Measurements from ENCODE around the gene TAF11L14. TPM values are rescaled to one million over a fixed set of nuclear protein-coding genes. Genes with fewer than 3 reads are reported as not detected.
"Not testable (repeated sequence)": the region's sequence is repeated elsewhere in the genome, so short reads cannot be mapped to it uniquely, and the experiment has no call there.

TAF11L14 gene
- total RNA-seq, 1 donor from 2014 or later = not detected

DNA sequence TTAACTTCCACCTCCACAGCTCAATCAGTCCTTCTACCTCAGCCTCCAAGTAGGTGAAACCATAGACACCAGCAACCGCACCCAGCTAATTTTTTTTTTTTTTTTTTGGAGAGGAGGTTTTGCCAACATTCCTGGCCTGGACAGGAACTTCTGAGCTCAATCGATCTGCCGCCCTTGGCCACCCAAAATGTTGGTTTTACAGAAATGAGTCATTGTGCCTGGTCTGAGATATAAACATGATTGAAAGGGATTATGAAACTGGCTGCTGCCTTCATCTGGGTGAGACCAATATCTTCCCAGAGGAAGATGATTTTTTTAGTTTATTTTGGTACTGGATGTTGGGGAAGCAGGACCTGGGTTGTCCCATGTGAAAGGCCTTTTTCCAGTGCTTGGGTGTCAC, 14.9 kb upstream of the TAF11L14 start:
- H3K4me3 ChIP-seq (ENCODE audit: low read length in 3 of 3) = no peak overlapping the region
- no peak overlapping the region for H3K9ac ChIP-seq (ENCODE audit: low read depth in 1 of 3, low read length in 3 of 3)
- H3K9me3 ChIP-seq (ENCODE audit: control insufficient read depth in 3 of 3, low read length in 3 of 3) = no peaks in the 10 kb centered on the region

DNA sequence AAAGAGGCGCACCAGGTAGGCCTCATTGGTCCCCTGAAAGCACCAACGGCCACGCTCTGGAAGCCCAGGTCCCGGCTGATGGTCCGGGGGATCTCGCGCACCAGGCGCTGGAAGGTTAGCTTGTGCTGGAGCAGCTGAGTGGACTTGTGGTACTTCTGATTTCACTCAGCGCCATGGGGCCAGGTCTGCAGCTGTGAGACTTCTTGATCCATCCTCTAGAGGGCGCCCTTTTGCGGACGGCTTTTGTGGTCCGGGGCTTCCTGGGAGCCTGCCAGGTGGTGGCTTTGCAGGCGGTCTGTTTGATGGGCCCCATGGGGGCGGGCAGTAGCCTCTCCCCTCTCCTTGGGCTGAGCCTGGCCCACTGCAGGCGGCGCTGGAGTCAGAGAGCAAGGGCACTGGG, 13.6 kb upstream of the TAF11L14 start:
- no peak overlapping the region for H3K27ac ChIP-seq (ENCODE audit: low read depth, low read length)
- H3K4me3 ChIP-seq (ENCODE audit: low read length in 3 of 3) = no peak overlapping the region
- H3K9ac ChIP-seq (ENCODE audit: low read depth in 1 of 3, low read length in 3 of 3) = no peak overlapping the region
- H3K4me1 ChIP-seq (ENCODE audit: control insufficient read depth in 3 of 3, insufficient read depth in 3 of 3, low read length in 3 of 3) = no peaks in the 10 kb centered on the region
- H3K27me3 ChIP-seq (ENCODE audit: control insufficient read depth in 3 of 3, insufficient read depth in 3 of 3, low read length in 3 of 3) = no peaks in the 10 kb centered on the region
- H3K9me3 ChIP-seq (ENCODE audit: control insufficient read depth in 3 of 3, low read length in 3 of 3) = no peaks in the 10 kb centered on the region
- H3K36me3 ChIP-seq (ENCODE audit: control insufficient read depth in 3 of 3, insufficient read depth in 3 of 3, low read length in 3 of 3) = no peaks in the 10 kb centered on the region

More for the DNA sequence above, 14.9 kb upstream of the TAF11L14 start:
- Histone ChIP-seq H3K36me3 (ENCODE audit: control insufficient read depth in 3 of 3, insufficient read depth in 3 of 3, low read length in 3 of 3) (no peaks in the 10 kb centered on the region), H3K27me3 (ENCODE audit: control insufficient read depth in 3 of 3, insufficient read depth in 3 of 3, low read length in 3 of 3) (no peaks in the 10 kb centered on the region), H3K27ac (ENCODE audit: low read depth, low read length) (no peak overlapping the region), H3K4me1 (ENCODE audit: control insufficient read depth in 3 of 3, insufficient read depth in 3 of 3, low read length in 3 of 3) (no peaks in the 10 kb centered on the region)

DNA sequence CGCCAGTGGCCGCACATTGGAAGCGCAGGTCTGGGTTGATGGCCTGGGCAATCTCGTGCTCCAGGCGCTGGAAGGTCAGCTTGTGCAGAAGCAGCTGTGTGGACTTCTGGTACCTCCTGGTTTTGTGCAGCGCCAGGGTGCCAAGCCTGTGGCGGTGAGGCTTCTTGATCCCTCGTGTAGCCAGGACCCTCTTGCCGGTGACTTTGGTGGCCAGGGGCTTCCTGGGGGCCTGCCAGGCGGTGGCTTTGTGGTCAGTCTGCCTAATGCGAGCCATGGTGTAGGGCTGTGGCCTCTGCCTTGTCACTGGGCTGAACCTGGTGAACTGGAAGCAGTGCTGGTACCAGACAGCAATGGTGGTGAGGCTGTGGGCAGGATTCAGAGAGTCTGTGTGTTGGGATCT, 8.6 kb upstream of the TAF11L14 start:
- no peaks in the 10 kb centered on the region for H3K27me3 ChIP-seq (ENCODE audit: control insufficient read depth in 3 of 3, insufficient read depth in 3 of 3, low read length in 3 of 3)
- H3K9ac ChIP-seq (ENCODE audit: low read depth in 1 of 3, low read length in 3 of 3) = no peak overlapping the region
- H3K9me3 ChIP-seq (ENCODE audit: control insufficient read depth in 3 of 3, low read length in 3 of 3) = no peaks in the 10 kb centered on the region
- no peaks in the 10 kb centered on the region for H3K36me3 ChIP-seq (ENCODE audit: control insufficient read depth in 3 of 3, insufficient read depth in 3 of 3, low read length in 3 of 3)
- H3K4me3 ChIP-seq (ENCODE audit: low read length in 3 of 3) = no peak overlapping the region
- no peak overlapping the region for H3K27ac ChIP-seq (ENCODE audit: low read depth, low read length)
- H3K4me1 ChIP-seq (ENCODE audit: control insufficient read depth in 3 of 3, insufficient read depth in 3 of 3, low read length in 3 of 3) = no peaks in the 10 kb centered on the region

DNA sequence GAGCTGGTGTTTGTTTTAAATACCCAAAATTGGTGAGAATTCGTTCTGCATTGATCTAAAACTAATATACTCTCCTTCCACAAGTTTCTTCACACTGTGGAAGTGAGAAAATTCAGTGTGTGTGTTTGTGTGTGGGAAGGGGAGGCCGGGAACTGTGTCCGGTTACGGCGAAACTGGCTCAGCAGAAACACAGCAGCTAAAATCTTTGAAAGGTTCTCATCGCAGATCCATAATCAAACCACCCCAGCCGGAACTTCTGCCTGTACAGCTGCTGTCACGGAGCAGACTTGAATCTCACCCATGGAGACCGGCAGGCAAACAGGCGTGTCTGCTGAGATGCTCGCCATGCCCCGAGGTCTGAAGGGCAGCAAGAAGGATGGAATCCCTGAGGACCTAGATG, 2.5 kb upstream of the TAF11L14 start, which contains the start of gene TAF11L13:
TAF11L13 (plus strand) TSS at position 301 of the 400 bp plus-strand sequence.
- not testable (repeated sequence) for H3K9ac ChIP-seq (ENCODE audit: low read depth in 1 of 3, low read length in 3 of 3); H3K36me3 ChIP-seq (ENCODE audit: control insufficient read depth in 3 of 3, insufficient read depth in 3 of 3, low read length in 3 of 3); H3K27me3 ChIP-seq (ENCODE audit: control insufficient read depth in 3 of 3, insufficient read depth in 3 of 3, low read length in 3 of 3); H3K4me3 ChIP-seq (ENCODE audit: low read length in 3 of 3); H3K9me3 ChIP-seq (ENCODE audit: control insufficient read depth in 3 of 3, low read length in 3 of 3); H3K27ac ChIP-seq (ENCODE audit: low read depth, low read length); H3K4me1 ChIP-seq (ENCODE audit: control insufficient read depth in 3 of 3, insufficient read depth in 3 of 3, low read length in 3 of 3)

DNA sequence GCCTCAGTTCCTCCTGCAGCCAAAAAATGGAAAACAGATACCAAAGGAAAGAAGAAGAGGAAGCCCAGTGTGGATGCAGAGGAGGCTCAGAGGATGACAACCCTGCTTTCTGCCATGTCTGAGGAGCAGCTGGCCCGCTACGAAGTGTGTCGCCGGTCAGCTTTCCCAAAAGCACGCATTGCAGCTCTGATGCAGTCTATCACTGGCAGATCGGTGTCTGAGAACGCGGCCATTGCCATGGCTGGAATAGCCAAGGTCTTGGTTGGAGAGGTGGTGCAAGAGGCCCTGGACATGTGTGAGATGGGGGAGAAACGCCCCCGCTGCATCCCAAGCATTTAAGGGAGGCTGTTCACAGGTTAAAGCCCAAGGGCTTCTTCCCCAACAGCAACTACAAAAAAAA, 15.0 kb downstream of the TAF11L14 start:
- H3K27me3 ChIP-seq (ENCODE audit: control insufficient read depth in 3 of 3, insufficient read depth in 3 of 3, low read length in 3 of 3); H3K4me1 ChIP-seq (ENCODE audit: control insufficient read depth in 3 of 3, insufficient read depth in 3 of 3, low read length in 3 of 3); H3K9me3 ChIP-seq (ENCODE audit: control insufficient read depth in 3 of 3, low read length in 3 of 3); H3K27ac ChIP-seq (ENCODE audit: low read depth, low read length); H3K36me3 ChIP-seq (ENCODE audit: control insufficient read depth in 3 of 3, insufficient read depth in 3 of 3, low read length in 3 of 3); H3K4me3 ChIP-seq (ENCODE audit: low read length in 3 of 3); H3K9ac ChIP-seq (ENCODE audit: low read depth in 1 of 3, low read length in 3 of 3): not testable (repeated sequence)

DNA sequence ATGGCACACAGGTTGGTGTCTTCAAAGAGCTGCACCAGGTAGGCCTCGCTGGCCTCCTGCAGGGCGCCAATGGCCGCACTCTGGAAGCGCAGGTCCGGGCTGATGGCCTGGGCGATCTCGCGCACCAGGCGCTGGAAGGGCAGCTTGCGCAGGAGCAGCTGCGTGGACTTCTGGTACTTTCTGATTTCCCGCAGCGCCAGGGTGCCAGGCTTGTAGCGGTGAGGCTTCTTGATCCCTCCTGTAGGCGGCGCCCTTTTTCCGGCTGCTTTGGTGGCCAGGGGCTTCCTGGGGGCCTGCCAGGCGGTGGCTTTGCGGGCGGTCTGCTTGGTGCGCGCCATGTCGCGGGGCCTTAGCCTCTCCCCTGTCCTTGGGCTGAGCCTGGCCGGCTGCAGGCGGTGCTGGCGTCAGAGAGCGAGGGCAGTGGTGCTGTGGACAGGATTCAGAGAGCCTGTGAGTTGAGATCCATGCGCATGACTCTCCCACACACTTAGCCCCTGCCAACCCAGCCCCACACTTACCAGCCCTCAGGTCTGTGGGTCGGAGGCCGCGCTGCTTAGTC, 21.0 kb downstream of the TAF11L14 start:
- not testable (repeated sequence) for H3K4me1 ChIP-seq (ENCODE audit: control insufficient read depth in 3 of 3, insufficient read depth in 3 of 3, low read length in 3 of 3); H3K36me3 ChIP-seq (ENCODE audit: control insufficient read depth in 3 of 3, insufficient read depth in 3 of 3, low read length in 3 of 3); H3K27me3 ChIP-seq (ENCODE audit: control insufficient read depth in 3 of 3, insufficient read depth in 3 of 3, low read length in 3 of 3)

DNA sequence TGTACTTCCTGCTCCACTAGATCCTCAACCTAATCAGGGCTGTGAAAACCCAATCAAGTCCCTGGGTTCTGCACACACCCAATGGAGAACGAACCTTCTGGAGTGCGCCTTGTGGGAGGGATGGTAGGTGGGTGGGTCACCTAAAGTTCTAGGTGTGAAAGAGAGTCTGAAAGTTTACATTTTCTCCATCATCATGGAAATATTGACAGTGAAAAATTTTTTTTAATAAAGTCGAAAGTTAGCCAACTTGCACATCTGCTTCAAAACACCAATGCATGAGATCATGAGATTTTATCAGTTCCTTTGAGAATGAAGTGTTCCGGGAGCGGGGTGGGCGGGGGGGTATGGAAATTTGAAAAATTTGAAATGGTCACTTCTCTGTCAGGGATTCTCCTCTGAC, 21.7 kb downstream of the TAF11L14 start:
- Histone ChIP-seq H3K27me3 (ENCODE audit: control insufficient read depth in 3 of 3, insufficient read depth in 3 of 3, low read length in 3 of 3) (no peaks in the 10 kb centered on the region), H3K9ac (ENCODE audit: low read depth in 1 of 3, low read length in 3 of 3) (no peak overlapping the region), H3K4me1 (ENCODE audit: control insufficient read depth in 3 of 3, insufficient read depth in 3 of 3, low read length in 3 of 3) (no peaks in the 10 kb centered on the region), H3K27ac (ENCODE audit: low read depth, low read length) (no peak overlapping the region), H3K4me3 (ENCODE audit: low read length in 3 of 3) (no peak overlapping the region), H3K36me3 (ENCODE audit: control insufficient read depth in 3 of 3, insufficient read depth in 3 of 3, low read length in 3 of 3) (no peaks in the 10 kb centered on the region), H3K9me3 (ENCODE audit: control insufficient read depth in 3 of 3, low read length in 3 of 3) (no peaks in the 10 kb centered on the region)

More for the DNA sequence above, 21.0 kb downstream of the TAF11L14 start:
- H3K9ac ChIP-seq (ENCODE audit: low read depth in 1 of 3, low read length in 3 of 3); H3K4me3 ChIP-seq (ENCODE audit: low read length in 3 of 3); H3K9me3 ChIP-seq (ENCODE audit: control insufficient read depth in 3 of 3, low read length in 3 of 3); H3K27ac ChIP-seq (ENCODE audit: low read depth, low read length): not testable (repeated sequence)

DNA sequence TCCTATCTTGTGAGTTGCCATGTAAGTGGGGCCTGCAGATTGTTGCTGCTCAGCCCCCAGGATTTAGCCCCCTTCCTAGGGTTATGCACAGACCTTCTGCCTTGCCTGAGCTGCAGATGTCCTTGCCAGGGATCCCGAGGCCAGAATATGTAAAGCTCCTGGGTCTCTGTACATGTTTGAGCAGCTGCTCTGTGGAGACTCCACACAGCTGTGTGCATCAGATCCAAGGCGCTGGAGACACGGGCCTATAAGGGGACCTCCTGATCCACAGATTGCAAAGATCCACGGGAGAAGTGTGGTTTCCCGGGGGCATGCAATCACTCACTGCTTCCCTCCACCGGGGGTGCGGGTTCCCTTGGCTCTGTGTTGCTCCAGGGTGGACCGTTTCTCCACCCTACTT, 28.9 kb downstream of the TAF11L14 start:
- H3K27ac ChIP-seq (ENCODE audit: low read depth, low read length) = no peak overlapping the region
- H3K36me3 ChIP-seq (ENCODE audit: control insufficient read depth in 3 of 3, insufficient read depth in 3 of 3, low read length in 3 of 3) = no peaks in the 10 kb centered on the region
- no peaks in the 10 kb centered on the region for H3K4me1 ChIP-seq (ENCODE audit: control insufficient read depth in 3 of 3, insufficient read depth in 3 of 3, low read length in 3 of 3)
- no peak overlapping the region for H3K4me3 ChIP-seq (ENCODE audit: low read length in 3 of 3)
- H3K9me3 ChIP-seq (ENCODE audit: control insufficient read depth in 3 of 3, low read length in 3 of 3) = no peaks in the 10 kb centered on the region
- H3K9ac ChIP-seq (ENCODE audit: low read depth in 1 of 3, low read length in 3 of 3) = no peak overlapping the region
- H3K27me3 ChIP-seq (ENCODE audit: control insufficient read depth in 3 of 3, insufficient read depth in 3 of 3, low read length in 3 of 3) = no peaks in the 10 kb centered on the region

DNA sequence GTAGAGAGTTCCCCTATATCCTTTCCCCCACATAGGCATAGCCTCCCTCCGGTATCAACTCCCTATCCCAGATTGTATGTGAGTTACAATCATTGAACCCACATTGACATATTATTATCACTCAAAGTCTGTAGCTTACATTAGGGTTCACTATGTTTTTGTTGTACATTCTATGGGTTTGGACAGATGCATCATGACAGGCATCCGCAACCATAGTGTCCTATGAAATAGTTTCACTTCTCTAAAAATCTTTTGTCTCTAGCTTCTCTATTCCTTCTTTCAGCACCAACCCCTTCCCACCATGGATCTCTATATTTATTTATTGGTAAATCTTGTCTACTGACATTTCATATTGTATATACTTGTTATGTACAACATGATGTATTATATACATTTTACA, 31.6 kb downstream of the TAF11L14 start:
- H3K4me1 ChIP-seq (ENCODE audit: control insufficient read depth in 3 of 3, insufficient read depth in 3 of 3, low read length in 3 of 3) = no peaks in the 10 kb centered on the region
- peaks cover 0 to 1% (median 0%) of the 10 kb centered on the region in 3 donors for H3K9me3 ChIP-seq (ENCODE audit: control insufficient read depth in 3 of 3, low read length in 3 of 3)
- no peak overlapping the region for H3K27ac ChIP-seq (ENCODE audit: low read depth, low read length)
- no peaks in the 10 kb centered on the region for H3K36me3 ChIP-seq (ENCODE audit: control insufficient read depth in 3 of 3, insufficient read depth in 3 of 3, low read length in 3 of 3)
- H3K9ac ChIP-seq (ENCODE audit: low read depth in 1 of 3, low read length in 3 of 3) = no peak overlapping the region
- H3K27me3 ChIP-seq (ENCODE audit: control insufficient read depth in 3 of 3, insufficient read depth in 3 of 3, low read length in 3 of 3) = no peaks in the 10 kb centered on the region
- no peak overlapping the region for H3K4me3 ChIP-seq (ENCODE audit: low read length in 3 of 3)

DNA sequence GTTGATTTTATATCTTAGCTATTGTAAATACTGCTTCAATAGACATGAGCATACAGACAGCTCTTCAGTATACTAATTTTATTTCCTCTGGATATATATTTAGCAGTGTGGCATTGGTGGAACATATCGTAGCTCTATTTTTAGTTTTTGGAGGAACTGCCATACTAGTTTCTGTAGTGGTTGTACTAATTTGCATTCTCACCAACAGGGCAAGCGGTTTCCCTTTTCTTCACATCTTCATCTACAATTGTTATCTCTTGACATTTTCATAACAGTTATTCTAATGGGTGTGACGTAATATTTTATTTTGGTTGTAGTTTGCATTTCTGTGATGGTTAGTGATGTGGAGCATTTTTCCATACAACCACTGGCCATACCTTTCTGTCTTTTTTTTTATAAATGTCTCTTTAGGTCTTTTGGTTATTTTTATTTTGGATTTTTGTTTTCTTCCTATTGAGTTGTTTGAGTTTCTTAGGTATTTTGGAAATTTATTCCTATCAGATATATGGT, 32.5 kb downstream of the TAF11L14 start:
- H3K9ac ChIP-seq (ENCODE audit: low read depth in 1 of 3, low read length in 3 of 3) = no peak overlapping the region
- H3K27me3 ChIP-seq (ENCODE audit: control insufficient read depth in 3 of 3, insufficient read depth in 3 of 3, low read length in 3 of 3) = no peaks in the 10 kb centered on the region
- H3K4me3 ChIP-seq (ENCODE audit: low read length in 3 of 3) = no peak overlapping the region
- H3K36me3 ChIP-seq (ENCODE audit: control insufficient read depth in 3 of 3, insufficient read depth in 3 of 3, low read length in 3 of 3) = no peaks in the 10 kb centered on the region
- H3K4me1 ChIP-seq (ENCODE audit: control insufficient read depth in 3 of 3, insufficient read depth in 3 of 3, low read length in 3 of 3) = no peaks in the 10 kb centered on the region
- H3K9me3 ChIP-seq (ENCODE audit: control insufficient read depth in 3 of 3, low read length in 3 of 3) = peaks cover 0 to 3% (median 0%) of the 10 kb centered on the region in 3 donors
- H3K27ac ChIP-seq (ENCODE audit: low read depth, low read length) = no peak overlapping the region

Data from skeletal muscle tissue (tissue), 4 donors.